ENCODE measurements around the gene SSTR4.
A peak's percentile ranks its signal among the peaks of the same experiment; 100 is the strongest.

Gene SSTR4

GRCh38 chr20:23052904-23053303 lies 17.8 kb downstream of the SSTR4 start:
- Histone ChIP-seq H3K27ac (no peak overlapping the region), H3K9me3 (no peaks in the 10 kb centered on the region), H3K36me3 (no peaks in the 10 kb centered on the region), H3K27me3 (no peaks in the 10 kb centered on the region), H3K4me1 (peaks cover 0 to 30% (median 16%) of the 10 kb centered on the region in 4 donors), H3K4me3 (no peak overlapping the region)
- DNase-seq, result no peak
- TF ChIP-seq, protein P1, sequence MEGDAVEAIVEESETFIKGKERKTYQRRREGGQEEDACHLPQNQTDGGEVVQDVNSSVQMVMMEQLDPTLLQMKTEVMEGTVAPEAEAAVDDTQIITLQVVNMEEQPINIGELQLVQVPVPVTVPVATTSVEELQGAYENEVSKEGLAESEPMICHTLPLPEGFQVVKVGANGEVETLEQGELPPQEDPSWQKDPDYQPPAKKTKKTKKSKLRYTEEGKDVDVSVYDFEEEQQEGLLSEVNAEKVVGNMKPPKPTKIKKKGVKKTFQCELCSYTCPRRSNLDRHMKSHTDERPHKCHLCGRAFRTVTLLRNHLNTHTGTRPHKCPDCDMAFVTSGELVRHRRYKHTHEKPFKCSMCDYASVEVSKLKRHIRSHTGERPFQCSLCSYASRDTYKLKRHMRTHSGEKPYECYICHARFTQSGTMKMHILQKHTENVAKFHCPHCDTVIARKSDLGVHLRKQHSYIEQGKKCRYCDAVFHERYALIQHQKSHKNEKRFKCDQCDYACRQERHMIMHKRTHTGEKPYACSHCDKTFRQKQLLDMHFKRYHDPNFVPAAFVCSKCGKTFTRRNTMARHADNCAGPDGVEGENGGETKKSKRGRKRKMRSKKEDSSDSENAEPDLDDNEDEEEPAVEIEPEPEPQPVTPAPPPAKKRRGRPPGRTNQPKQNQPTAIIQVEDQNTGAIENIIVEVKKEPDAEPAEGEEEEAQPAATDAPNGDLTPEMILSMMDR (IDR thresholded peaks at IDR 0.05), result no peak
- intact Hi-C loops (cut with DNase I; ENCODE audit: low total_unique reads), result loop anchor here (5.0 to 10.0 kb wide), 3 partner anchors 89 to 351 kb away; no protein-coding TSS in a partner anchor

GRCh38 chr20:23058240-23058639 lies 23.1 kb downstream of the SSTR4 start:
- Histone ChIP-seq H3K27ac (peak overlapping the region in 1 of 2 donors; percentile 87), H3K9me3 (no peaks in the 10 kb centered on the region), H3K4me1 (peaks cover 0 to 46% (median 34%) of the 10 kb centered on the region in 4 donors), H3K4me3 (no peak overlapping the region), H3K36me3 (no peaks in the 10 kb centered on the region), H3K27me3 (no peaks in the 10 kb centered on the region)
- intact Hi-C loops (cut with DNase I; ENCODE audit: low total_unique reads), result loop anchor here (10.0 kb wide), 1 partner anchor 287 kb away; no protein-coding TSS in a partner anchor
- no peak for DNase-seq
- TF ChIP-seq, protein P1 (IDR thresholded peaks at IDR 0.05), result no peak

DNA sequence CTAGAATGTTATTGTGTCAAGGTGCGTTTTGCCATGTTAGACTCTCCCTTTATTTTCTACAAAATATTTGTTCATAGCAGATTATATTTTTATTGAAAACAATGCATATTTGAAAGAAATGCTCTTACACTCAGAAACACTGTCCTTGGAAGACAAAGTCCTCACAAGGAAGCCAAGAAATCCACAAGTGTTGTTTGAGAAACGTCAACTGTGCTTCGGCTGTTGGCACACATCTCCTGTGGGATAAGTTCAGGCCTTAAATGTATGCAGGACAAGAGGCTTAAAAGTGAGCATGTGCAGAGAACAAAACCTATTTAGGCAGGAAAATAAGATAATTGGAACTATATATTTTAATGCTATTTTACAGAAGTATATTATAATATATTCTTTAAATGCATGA lies 23.9 kb downstream of the SSTR4 start:
- Histone ChIP-seq H3K4me3 (no peak overlapping the region), H3K27me3 (no peaks in the 10 kb centered on the region), H3K9me3 (no peaks in the 10 kb centered on the region), H3K36me3 (no peaks in the 10 kb centered on the region), H3K27ac (peak overlapping the region in 1 of 2 donors; percentile 87), H3K4me1 (peaks cover 0 to 51% (median 36%) of the 10 kb centered on the region in 4 donors)
- TF ChIP-seq, protein P1 (IDR thresholded peaks at IDR 0.05), result no peak
- no peak for DNase-seq
- intact Hi-C loops (cut with DNase I; ENCODE audit: low total_unique reads), result loop anchor here (10.0 kb wide), 1 partner anchor 286 kb away; no protein-coding TSS in a partner anchor

GRCh38 chr20:23059846-23060245 lies 24.7 kb downstream of the SSTR4 start:
- intact Hi-C loops (cut with DNase I; ENCODE audit: low total_unique reads), result loop anchor here (10.0 kb wide), 1 partner anchor 285 kb away; no protein-coding TSS in a partner anchor

DNA sequence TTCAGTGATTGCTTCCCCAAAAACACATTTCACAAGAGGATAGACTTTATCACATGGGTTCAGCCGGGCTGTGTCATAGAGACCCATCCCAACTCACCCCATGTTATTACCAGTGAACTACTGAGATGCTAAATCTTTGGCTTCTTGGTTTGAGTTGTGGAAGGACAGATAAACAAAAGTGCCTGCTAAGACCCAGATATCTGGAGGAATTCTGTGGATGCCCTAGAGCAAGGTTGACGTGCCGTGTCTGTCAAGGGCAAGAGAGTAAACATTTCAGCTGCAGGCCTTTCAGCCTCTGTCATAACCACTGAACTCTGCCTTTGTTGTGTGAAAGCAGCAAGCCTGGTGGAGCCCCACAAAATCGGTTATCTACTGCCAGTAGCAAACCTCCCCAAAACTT lies 25.5 kb downstream of the SSTR4 start:
- Histone ChIP-seq H3K4me1 (peaks cover 0 to 51% (median 36%) of the 10 kb centered on the region in 4 donors), H3K36me3 (no peaks in the 10 kb centered on the region), H3K4me3 (no peak overlapping the region), H3K27me3 (no peaks in the 10 kb centered on the region), H3K9me3 (no peaks in the 10 kb centered on the region), H3K27ac (peak overlapping the region; percentile 82 to 87)
- DNase-seq, result no peak
- TF ChIP-seq, protein P1 (IDR thresholded peaks at IDR 0.05), result no peak
- intact Hi-C loops (cut with DNase I; ENCODE audit: low total_unique reads), result no loop called here

More at GRCh38 chr20:23059846-23060245, 24.7 kb downstream of the SSTR4 start:
- no peak for DNase-seq
- Histone ChIP-seq H3K36me3 (no peaks in the 10 kb centered on the region), H3K27ac (peak overlapping the region; percentile 82 to 87), H3K4me1 (peaks cover 0 to 51% (median 36%) of the 10 kb centered on the region in 4 donors), H3K27me3 (no peaks in the 10 kb centered on the region), H3K9me3 (no peaks in the 10 kb centered on the region), H3K4me3 (no peak overlapping the region)
- TF ChIP-seq, protein P1 (IDR thresholded peaks at IDR 0.05), result no peak
